Large intestine (tissue), 3 donors: Measurements from ENCODE around the gene RNLS. TPM values are rescaled to one million over a fixed set of nuclear protein-coding genes. Genes with fewer than 3 reads are reported as not detected.

Experiments used
- DNase-seq, 2 donors: peaks; one replicate each; pipeline versions ENCODE4 v3.0.0 to v3.0.0-alpha.2; 2013
- H3K27ac ChIP-seq: one replicate; pipeline ENCODE4 v1.5.1; 2013; ENCODE audit warnings: low read length
- H3K27me3 ChIP-seq: 2 replicates; pipeline ENCODE4 v1.6.1; 2013; ENCODE audit warnings: low read length; ENCODE audit not compliant: control insufficient read depth, insufficient read depth
- H3K36me3 ChIP-seq: 2 replicates; pipeline ENCODE4 v1.6.1; 2013; ENCODE audit warnings: low read length; ENCODE audit not compliant: control insufficient read depth, insufficient read depth
- H3K4me1 ChIP-seq: one replicate; pipeline ENCODE4 v1.6.1; 2013; ENCODE audit warnings: low read length; ENCODE audit not compliant: control insufficient read depth, insufficient read depth
- H3K4me3 ChIP-seq: one replicate; pipeline ENCODE4 v1.5.1; 2013; ENCODE audit warnings: low read length
- H3K9me3 ChIP-seq: one replicate; pipeline ENCODE4 v1.6.1; 2013; ENCODE audit warnings: mild to moderate bottlenecking, low read depth, low read length, moderate library complexity; ENCODE audit not compliant: control insufficient read depth
- WGBS: methylation state at CpG from one replicate; pipeline ENCODE4 v1.1.5; 2013; ENCODE audit warnings: low lambda C conversion rate; ENCODE audit not compliant: insufficient coverage; 5-methylcytosine and 5-hydroxymethylcytosine counted together
- polyA plus RNA-seq: library from polyadenylated mRNA; unstranded; fragments of 120-200 nt; gene quantifications from one replicate; pipeline ENCODE4 v1.2.1, GENCODE V29; 2013

The RNLS gene
- polyA plus RNA-seq, 1 donor, result 19.5 TPM

GRCh38 chr10:88555190-88555908, 27.8 kb downstream of the RNLS start:
- 100% methylated on average over 1 of the region's 7 CpGs for WGBS
- no peaks in the 10 kb centered on the region for H3K36me3 ChIP-seq

GRCh38 chr10:88553116-88553752, 29.9 kb downstream of the RNLS start:
- peak; percentile 37 to 40 for DNase-seq
- no peak overlapping the region for H3K4me3 ChIP-seq
- H3K27me3 ChIP-seq, result no peaks in the 10 kb centered on the region
- H3K36me3 ChIP-seq, result no peaks in the 10 kb centered on the region
- no peak overlapping the region for H3K27ac ChIP-seq
- no peaks in the 10 kb centered on the region for H3K4me1 ChIP-seq
- H3K9me3 ChIP-seq, result no peaks in the 10 kb centered on the region
- WGBS, result 56% methylated on average over 2 of the region's 2 CpGs

More at GRCh38 chr10:88555190-88555908, 27.8 kb downstream of the RNLS start:
- DNase-seq, result no peak
- H3K4me3 ChIP-seq, result no peak overlapping the region
- no peaks in the 10 kb centered on the region for H3K4me1 ChIP-seq
- no peaks in the 10 kb centered on the region for H3K27me3 ChIP-seq
- no peak overlapping the region for H3K27ac ChIP-seq
- H3K9me3 ChIP-seq, result no peaks in the 10 kb centered on the region

- Histone ChIP-seq H3K9me3 (no peaks in the 10 kb centered on the region), H3K4me3 (no peak overlapping the region), H3K27me3 (no peaks in the 10 kb centered on the region), H3K27ac (no peak overlapping the region), H3K36me3 (no peaks in the 10 kb centered on the region), H3K4me1 (no peaks in the 10 kb centered on the region)
- WGBS, result 100% methylated on average over 1 of the region's 2 CpGs
- DNase-seq, result no peak
Measured at GRCh38 chr10:88551246-88551645, 31.9 kb downstream of the RNLS start.

GRCh38 chr10:88546497-88546896, 36.6 kb downstream of the RNLS start:
- DNase-seq, result no peak
- H3K27me3 ChIP-seq, result no peaks in the 10 kb centered on the region
- 44% methylated on average over 2 of the region's 3 CpGs for WGBS
- no peak overlapping the region for H3K4me3 ChIP-seq
- H3K9me3 ChIP-seq, result no peaks in the 10 kb centered on the region
- H3K4me1 ChIP-seq, result no peaks in the 10 kb centered on the region
- H3K27ac ChIP-seq, result no peak overlapping the region
- H3K36me3 ChIP-seq, result no peaks in the 10 kb centered on the region

GRCh38 chr10:88545359-88545758, 37.8 kb downstream of the RNLS start:
- H3K27ac ChIP-seq, result no peak overlapping the region
- H3K9me3 ChIP-seq, result no peaks in the 10 kb centered on the region
- no peaks in the 10 kb centered on the region for H3K36me3 ChIP-seq
- DNase-seq, result no peak
- no peak overlapping the region for H3K4me3 ChIP-seq
- no peaks in the 10 kb centered on the region for H3K27me3 ChIP-seq
- no peaks in the 10 kb centered on the region for H3K4me1 ChIP-seq
- WGBS, result no CpG with 5 or more reads among the region's 4 CpGs

- H3K9me3 ChIP-seq, result no peaks in the 10 kb centered on the region
- 100% methylated on average over 1 of the region's 2 CpGs for WGBS
Measured at GRCh38 chr10:88544140-88544870, 38.8 kb downstream of the RNLS start.

GRCh38 chr10:88542522-88542921, 40.6 kb downstream of the RNLS start:
- no peaks in the 10 kb centered on the region for H3K4me1 ChIP-seq
- no peak for DNase-seq
- H3K27ac ChIP-seq, result no peak overlapping the region
- no peaks in the 10 kb centered on the region for H3K27me3 ChIP-seq
- no peak overlapping the region for H3K4me3 ChIP-seq
- no peaks in the 10 kb centered on the region for H3K9me3 ChIP-seq
- 29% methylated on average over 1 of the region's 4 CpGs for WGBS
- H3K36me3 ChIP-seq, result no peaks in the 10 kb centered on the region

More at GRCh38 chr10:88544140-88544870, 38.8 kb downstream of the RNLS start:
- no peaks in the 10 kb centered on the region for H3K27me3 ChIP-seq
- H3K36me3 ChIP-seq, result no peaks in the 10 kb centered on the region
- H3K4me3 ChIP-seq, result no peak overlapping the region
- H3K27ac ChIP-seq, result no peak overlapping the region
- no peak for DNase-seq
- no peaks in the 10 kb centered on the region for H3K4me1 ChIP-seq

GRCh38 chr10:88541116-88541626, 41.9 kb downstream of the RNLS start:
- DNase-seq, result no peak
- no peak overlapping the region for H3K27ac ChIP-seq
- no peaks in the 10 kb centered on the region for H3K36me3 ChIP-seq
- H3K27me3 ChIP-seq, result no peaks in the 10 kb centered on the region
- H3K4me3 ChIP-seq, result no peak overlapping the region
- H3K9me3 ChIP-seq, result no peaks in the 10 kb centered on the region
- H3K4me1 ChIP-seq, result no peaks in the 10 kb centered on the region
- WGBS, result 65% methylated on average over 4 of the region's 5 CpGs

GRCh38 chr10:88540351-88540750, 42.8 kb downstream of the RNLS start:
- H3K9me3 ChIP-seq, result no peaks in the 10 kb centered on the region
- H3K4me1 ChIP-seq, result no peaks in the 10 kb centered on the region
- DNase-seq, result no peak
- H3K4me3 ChIP-seq, result no peak overlapping the region
- H3K36me3 ChIP-seq, result no peaks in the 10 kb centered on the region
- H3K27ac ChIP-seq, result no peak overlapping the region
- no peaks in the 10 kb centered on the region for H3K27me3 ChIP-seq
- no CpG with 5 or more reads among the region's 1 CpG for WGBS

GRCh38 chr10:88538048-88538447, 45.1 kb downstream of the RNLS start:
- no peak overlapping the region for H3K27ac ChIP-seq

More at GRCh38 chr10:88538048-88538447, 45.1 kb downstream of the RNLS start:
- DNase-seq, result no peak
- no peaks in the 10 kb centered on the region for H3K9me3 ChIP-seq
- no peaks in the 10 kb centered on the region for H3K36me3 ChIP-seq
- no peaks in the 10 kb centered on the region for H3K4me1 ChIP-seq
- H3K4me3 ChIP-seq, result no peak overlapping the region
- no peaks in the 10 kb centered on the region for H3K27me3 ChIP-seq
- WGBS, result 39% methylated on average over 2 of the region's 2 CpGs
